ENCODE data around the gene RAPGEF1.
A peak's percentile ranks its signal among the peaks of the same experiment; 100 is the strongest.
"Not testable (repeated sequence)": the region's sequence is repeated elsewhere in the genome, so short reads cannot be mapped to it uniquely, and the experiment has no call there.

Gene RAPGEF1

DNA sequence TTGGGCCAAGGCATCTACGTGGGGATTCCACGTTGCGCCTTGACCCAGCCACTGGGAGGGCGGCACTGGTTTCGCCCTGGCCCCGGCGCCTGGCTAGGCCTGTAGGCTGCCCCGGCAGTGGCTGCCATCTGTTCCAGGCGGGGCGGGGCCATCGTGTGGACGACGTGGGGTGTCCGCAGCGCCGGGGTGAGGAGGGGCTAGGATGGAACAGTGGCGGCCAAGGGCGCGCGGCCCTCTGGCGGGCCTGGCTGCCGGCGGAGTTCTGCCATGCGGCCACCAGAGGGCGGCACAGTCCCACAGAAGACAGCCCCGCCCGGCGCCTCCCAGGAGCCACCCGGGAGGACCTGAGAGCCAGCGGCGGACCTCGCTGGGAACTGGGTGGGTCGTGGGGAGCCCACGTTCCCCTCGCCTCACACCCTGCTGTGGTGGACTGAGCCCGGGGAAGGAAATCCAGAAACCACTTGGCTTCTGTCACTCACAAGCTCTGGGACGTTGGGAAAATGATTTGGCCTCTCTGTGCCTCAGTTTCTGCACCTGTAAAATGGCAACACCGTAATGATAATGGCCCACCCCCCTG, 22.6 kb upstream of the RAPGEF1 start:
- no peaks in the 10 kb centered on the region for H3K36me3 Mint-ChIP-seq
- no peak overlapping the region for H3K4me3 Mint-ChIP-seq
- ATAC-seq (replicated peaks) (peak; percentile 96 to 98), DNase-seq (peak; percentile 67)
- H3K27ac Mint-ChIP-seq, result no peak overlapping the region
- peaks cover 18 to 31% of the 10 kb centered on the region in 2 donors for H3K27me3 Mint-ChIP-seq
- H3K9me3 Mint-ChIP-seq, result no peaks in the 10 kb centered on the region
- peaks cover 6 to 7% of the 10 kb centered on the region in 2 donors for H3K4me1 Mint-ChIP-seq

DNA sequence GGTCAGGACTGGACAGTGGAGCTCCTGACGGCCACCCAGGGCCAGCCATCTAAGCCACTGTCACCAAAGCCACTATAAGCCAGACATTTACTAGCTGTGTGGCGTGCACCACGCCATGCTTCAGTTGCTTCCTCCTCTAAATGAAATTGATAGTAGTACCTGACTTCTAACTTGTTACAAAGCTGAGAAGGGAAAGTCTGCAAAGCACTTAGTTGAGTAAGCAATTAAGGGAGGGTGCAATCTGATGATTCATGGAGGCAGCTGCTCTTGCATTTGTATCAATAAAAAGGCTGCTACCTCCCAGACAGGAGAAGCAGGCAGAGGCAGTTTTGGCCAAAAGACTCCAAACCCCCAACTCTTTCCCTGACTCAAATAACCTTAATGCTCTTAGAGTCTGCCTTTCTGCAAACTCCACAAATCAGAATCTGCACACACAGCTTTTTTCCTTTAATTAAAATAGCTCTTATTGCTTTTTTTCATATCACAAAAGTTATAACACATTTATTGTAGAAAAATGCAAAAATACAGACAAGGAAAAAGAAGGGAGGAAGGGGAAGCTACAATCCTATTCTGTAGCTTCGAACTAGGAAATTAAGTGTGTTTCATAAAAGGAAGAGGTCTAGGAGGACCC, 19.3 kb upstream of the RAPGEF1 start:
- peaks cover 5 to 18% of the 10 kb centered on the region in 2 donors for H3K27me3 Mint-ChIP-seq
- no peak overlapping the region for H3K4me3 Mint-ChIP-seq
- ATAC-seq (replicated peaks), result peak in 1 of 2 donors; percentile 15
- peaks cover 11 to 16% of the 10 kb centered on the region in 2 donors for H3K4me1 Mint-ChIP-seq
- H3K36me3 Mint-ChIP-seq, result no peaks in the 10 kb centered on the region
- no peak for DNase-seq
- no peaks in the 10 kb centered on the region for H3K9me3 Mint-ChIP-seq
- no peak overlapping the region for H3K27ac Mint-ChIP-seq

DNA sequence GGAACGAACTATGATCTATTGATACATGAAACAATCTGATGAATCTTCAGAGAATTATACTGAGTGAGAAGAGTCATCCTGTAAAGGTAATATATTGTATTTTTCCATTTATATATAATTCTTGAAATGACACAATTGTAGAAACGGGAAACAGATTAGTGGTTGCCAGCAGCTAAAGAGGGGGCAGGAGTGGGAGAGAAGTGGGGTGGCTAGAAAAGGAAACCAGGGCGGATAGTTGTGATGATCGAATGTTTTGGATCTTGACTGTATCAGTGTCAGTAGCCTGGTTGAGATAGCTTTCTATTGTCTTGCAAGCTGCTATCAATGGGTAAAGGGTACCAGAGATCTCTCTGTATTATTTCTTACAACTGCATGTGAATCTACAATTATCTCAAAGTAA, 17.7 kb upstream of the RAPGEF1 start:
- no peaks in the 10 kb centered on the region for H3K9me3 Mint-ChIP-seq
- peaks cover 5 to 18% of the 10 kb centered on the region in 2 donors for H3K27me3 Mint-ChIP-seq
- DNase-seq (no peak), ATAC-seq (replicated peaks) (no peak)
- H3K36me3 Mint-ChIP-seq, result no peaks in the 10 kb centered on the region
- H3K27ac Mint-ChIP-seq, result no peak overlapping the region
- peaks cover 8 to 13% of the 10 kb centered on the region in 2 donors for H3K4me1 Mint-ChIP-seq
- H3K4me3 Mint-ChIP-seq, result no peak overlapping the region

DNA sequence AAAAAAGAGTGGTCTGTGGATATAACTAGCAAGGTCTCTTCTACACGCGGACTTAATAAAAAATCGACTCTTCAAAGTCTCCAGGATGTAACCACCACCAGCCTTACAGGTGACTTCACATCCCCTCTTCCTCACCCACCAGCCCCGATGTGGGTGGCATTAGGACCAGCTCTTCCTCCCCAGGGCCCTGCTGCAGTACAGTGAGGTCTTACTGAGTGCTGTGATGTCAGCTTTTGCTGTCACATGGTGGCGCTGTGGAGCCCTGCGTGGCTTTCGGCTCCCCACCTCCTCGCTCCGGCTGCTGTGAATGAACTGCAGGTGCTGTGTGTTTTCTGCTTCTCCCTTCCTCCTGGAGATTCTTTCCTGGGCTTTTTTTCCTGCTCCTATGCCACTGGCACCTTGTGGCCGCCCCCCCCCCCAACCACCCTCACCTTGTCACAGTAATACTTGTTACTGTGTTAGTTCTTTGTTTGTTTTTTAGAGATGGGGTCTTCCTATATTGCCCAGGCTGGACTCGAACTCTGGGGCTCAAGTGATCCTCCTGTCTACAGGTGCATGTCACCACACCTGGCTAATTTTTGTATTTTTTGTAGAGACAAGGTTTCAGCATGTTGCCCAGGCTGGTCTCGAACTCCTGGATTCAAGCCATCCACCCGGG, 15.8 kb upstream of the RAPGEF1 start:
- peak; percentile 72 for DNase-seq
- peaks cover 8% of the 10 kb centered on the region in 2 donors for H3K4me1 Mint-ChIP-seq

DNA sequence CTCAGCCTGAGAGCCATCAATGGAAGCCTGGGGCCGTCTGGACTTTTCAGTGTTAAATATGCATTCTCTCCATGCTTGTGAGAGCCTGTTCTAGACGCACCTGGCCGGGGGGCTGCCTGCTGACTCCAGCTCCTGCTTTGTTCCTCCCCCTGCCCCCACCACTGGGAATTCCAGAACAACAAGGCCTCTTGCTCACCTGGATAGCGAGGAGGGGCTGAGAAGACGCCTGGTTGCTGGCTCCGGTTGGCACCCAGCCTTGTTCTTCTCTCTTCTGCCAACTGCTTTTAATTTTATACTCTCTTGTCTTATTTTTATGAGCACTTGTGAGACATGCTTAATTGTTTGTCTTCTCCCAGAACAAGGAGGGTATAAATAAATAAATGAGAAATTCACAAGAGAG, 15.0 kb upstream of the RAPGEF1 start:
- no peak for ATAC-seq (replicated peaks)

More for the DNA sequence above, 15.8 kb upstream of the RAPGEF1 start:
- H3K4me3 Mint-ChIP-seq, result peak overlapping the region; percentile 3 to 31
- no peak overlapping the region for H3K27ac Mint-ChIP-seq
- H3K27me3 Mint-ChIP-seq, result peaks cover 5 to 18% of the 10 kb centered on the region in 2 donors
- no peaks in the 10 kb centered on the region for H3K9me3 Mint-ChIP-seq
- ATAC-seq (replicated peaks), result peak; percentile 99 to 100
- H3K36me3 Mint-ChIP-seq, result no peaks in the 10 kb centered on the region

DNA sequence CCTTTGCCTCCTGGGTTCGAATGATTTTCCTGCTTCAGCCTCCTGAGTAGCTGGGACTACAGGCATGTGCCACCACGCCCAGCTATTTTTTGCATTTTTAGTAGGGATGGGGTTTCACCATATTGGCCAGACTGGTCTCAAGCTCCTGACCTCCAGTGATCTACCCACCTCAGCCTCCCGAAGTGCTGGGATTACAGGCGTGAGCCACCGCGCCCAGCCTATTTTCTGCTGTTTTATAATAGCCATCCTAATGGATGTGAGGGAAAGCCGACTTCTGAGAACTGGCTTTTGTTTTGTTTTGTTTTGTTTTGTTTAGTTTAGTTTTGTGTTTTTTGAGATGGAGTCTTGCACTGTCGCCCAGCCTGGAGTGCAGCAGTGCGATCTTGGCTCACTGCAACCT, 13.9 kb upstream of the RAPGEF1 start:
- H3K4me1 Mint-ChIP-seq; H3K4me3 Mint-ChIP-seq; ATAC-seq (replicated peaks); H3K27ac Mint-ChIP-seq; DNase-seq; H3K9me3 Mint-ChIP-seq; H3K36me3 Mint-ChIP-seq: not testable (repeated sequence)
- peaks cover 8 to 18% of the 10 kb centered on the region in 2 donors for H3K27me3 Mint-ChIP-seq

More for the DNA sequence above, 15.0 kb upstream of the RAPGEF1 start:
- H3K9me3 Mint-ChIP-seq, result no peaks in the 10 kb centered on the region
- H3K27ac Mint-ChIP-seq, result no peak overlapping the region
- H3K36me3 Mint-ChIP-seq, result no peaks in the 10 kb centered on the region
- H3K4me3 Mint-ChIP-seq, result no peak overlapping the region
- no peak for DNase-seq
- H3K4me1 Mint-ChIP-seq, result peaks cover 8% of the 10 kb centered on the region in 2 donors
- H3K27me3 Mint-ChIP-seq, result peaks cover 8 to 18% of the 10 kb centered on the region in 2 donors

DNA sequence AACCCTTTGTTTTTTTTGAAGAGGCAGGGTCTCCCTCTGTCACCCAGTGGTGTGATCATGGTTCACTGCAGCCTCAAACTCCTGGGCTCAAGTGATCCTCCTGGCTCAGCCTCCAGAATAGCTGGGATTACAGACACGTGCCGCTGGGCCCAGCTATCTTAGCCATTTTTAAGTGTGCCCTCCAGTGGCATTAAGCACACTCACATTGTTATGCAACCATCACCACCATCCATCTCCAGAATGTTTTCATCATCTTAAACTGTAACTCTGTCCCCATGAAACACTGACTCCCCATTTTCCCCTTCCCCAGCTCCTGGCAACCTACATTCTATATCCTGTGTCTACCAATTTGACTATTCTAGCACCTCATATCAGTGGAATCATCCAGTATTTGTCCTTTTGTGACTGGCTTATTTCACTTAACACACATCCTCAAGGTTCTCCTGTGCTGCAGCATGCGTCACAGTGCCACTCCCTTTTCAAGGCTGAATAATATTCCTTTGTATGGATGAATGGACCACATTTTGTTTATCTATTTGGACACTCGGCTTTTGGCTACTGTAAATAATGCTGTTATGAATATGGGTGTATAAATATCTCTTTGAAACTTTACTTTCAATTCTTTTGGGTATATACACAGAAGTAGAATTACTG, 12.5 kb upstream of the RAPGEF1 start:
- H3K4me3 Mint-ChIP-seq, result no peak overlapping the region
- peaks cover 5 to 8% of the 10 kb centered on the region in 2 donors for H3K4me1 Mint-ChIP-seq
- peaks cover 8% of the 10 kb centered on the region in 2 donors for H3K27me3 Mint-ChIP-seq
- ATAC-seq (replicated peaks) (no peak), DNase-seq (no peak)
- H3K27ac Mint-ChIP-seq, result no peak overlapping the region
- H3K36me3 Mint-ChIP-seq, result no peaks in the 10 kb centered on the region
- H3K9me3 Mint-ChIP-seq, result no peaks in the 10 kb centered on the region

DNA sequence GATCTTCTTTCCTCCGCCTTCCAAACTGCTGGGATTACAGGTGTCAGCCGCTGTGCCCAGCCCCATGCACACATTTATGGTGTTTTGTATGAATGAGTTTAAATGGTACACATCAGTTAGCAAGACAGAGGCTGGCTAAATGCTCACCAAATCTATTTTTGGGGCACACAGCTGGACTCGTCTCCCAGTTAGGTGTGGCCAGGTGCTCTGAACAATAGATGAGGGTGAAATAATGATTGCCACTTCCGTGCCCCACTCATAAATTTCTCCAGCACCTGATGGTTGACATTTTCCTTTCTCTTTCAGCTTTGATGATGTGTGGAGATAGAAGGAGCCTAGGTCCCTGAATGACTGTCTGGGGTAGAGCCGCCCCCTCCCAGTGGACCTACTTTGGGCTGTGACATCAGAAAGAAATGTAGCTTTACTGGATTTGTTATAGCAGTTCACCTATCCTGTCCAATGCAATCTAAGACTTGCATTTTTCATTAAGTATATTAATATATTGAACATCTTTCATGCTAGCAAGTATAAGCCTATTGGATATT, 8.6 kb upstream of the RAPGEF1 start:
- no peak for ATAC-seq (replicated peaks)
- Mint-ChIP-seq H3K36me3 (no peaks in the 10 kb centered on the region), H3K4me1 (peaks cover 12 to 15% of the 10 kb centered on the region in 2 donors), H3K9me3 (no peaks in the 10 kb centered on the region), H3K27ac (peak overlapping the region; percentile 25), H3K4me3 (no peak overlapping the region), H3K27me3 (peaks cover 0 to 3% of the 10 kb centered on the region in 2 donors)
- DNase-seq, result no peak

DNA sequence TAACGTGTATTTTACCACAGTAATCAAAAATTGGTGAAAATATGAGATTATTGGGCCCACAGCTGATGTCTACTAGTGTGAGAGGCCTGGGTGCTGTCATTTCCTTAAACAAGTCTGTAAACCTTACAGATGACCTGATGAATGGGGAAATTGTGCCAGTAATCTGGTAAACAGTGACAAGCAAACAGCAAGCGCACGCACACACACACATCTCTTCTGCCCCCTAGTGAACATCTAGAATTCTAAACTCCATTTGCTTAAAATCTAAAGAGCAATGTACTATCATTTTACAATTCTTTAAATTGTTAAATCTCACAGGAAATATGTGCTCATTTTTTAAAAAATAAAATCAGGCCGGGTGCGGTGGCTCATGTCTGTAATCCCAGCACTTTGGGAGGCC, 7.5 kb upstream of the RAPGEF1 start:
- peak; percentile 66 to 72 for ATAC-seq (replicated peaks)
- no peak overlapping the region for H3K4me3 Mint-ChIP-seq
- H3K27me3 Mint-ChIP-seq, result peaks cover 0 to 3% of the 10 kb centered on the region in 2 donors
- H3K9me3 Mint-ChIP-seq, result no peaks in the 10 kb centered on the region
- H3K4me1 Mint-ChIP-seq, result peaks cover 19 to 26% of the 10 kb centered on the region in 2 donors
- DNase-seq, result no peak
- no peak overlapping the region for H3K27ac Mint-ChIP-seq
- no peaks in the 10 kb centered on the region for H3K36me3 Mint-ChIP-seq

DNA sequence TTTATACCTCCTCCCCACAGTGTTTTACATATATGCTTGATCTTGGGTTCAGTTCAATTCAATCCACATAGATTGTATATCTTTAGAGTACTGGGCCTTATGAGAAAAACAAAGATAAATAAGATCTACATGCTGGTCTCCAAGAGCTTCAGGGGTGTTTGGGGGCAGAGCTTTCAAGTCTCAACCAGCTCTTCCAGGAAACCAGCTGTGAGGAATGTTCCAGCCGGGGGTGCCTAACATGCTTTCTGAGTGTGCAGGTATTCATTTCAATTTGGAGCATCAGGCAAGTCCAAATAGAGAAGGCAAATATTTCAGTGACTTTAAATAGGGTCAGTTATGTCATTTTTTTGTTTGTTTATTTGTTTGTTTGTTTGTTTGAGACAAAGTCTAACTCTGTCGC, 5.7 kb upstream of the RAPGEF1 start:
- H3K4me1 Mint-ChIP-seq, result peaks cover 24 to 36% of the 10 kb centered on the region in 2 donors
- no peak for DNase-seq
- H3K27me3 Mint-ChIP-seq, result peaks cover 0 to 3% of the 10 kb centered on the region in 2 donors
- no peak overlapping the region for H3K4me3 Mint-ChIP-seq
- ATAC-seq (replicated peaks), result no peak
- no peak overlapping the region for H3K27ac Mint-ChIP-seq
- no peaks in the 10 kb centered on the region for H3K9me3 Mint-ChIP-seq
- no peaks in the 10 kb centered on the region for H3K36me3 Mint-ChIP-seq

DNA sequence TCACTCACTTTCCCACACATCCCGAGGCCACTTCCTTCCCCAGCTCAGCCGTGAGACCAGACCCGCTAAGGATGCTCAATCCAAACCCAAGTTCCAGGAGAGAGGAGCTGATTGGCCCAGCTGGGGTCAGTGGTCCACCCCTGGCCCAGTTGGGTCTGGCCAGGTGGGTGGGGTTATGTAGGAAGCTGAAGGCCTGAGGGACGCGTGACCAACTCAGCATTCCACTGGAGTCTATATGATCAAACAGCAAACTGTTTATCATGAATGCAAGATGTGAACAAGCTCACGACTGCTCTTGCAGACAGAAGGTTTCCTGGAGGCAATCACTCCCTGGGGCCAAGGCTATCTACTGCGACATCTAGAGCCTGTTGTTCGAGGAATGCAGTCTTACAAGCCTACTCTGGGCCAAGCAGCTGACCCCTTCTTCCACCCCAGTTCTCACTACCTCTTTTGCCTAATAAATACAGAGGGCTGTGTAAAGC, 4.9 kb upstream of the RAPGEF1 start:
- peaks cover 29 to 40% of the 10 kb centered on the region in 2 donors for H3K4me1 Mint-ChIP-seq
- DNase-seq, result no peak
- no peaks in the 10 kb centered on the region for H3K27me3 Mint-ChIP-seq
- no peak overlapping the region for H3K4me3 Mint-ChIP-seq
- peaks cover 0 to 5% of the 10 kb centered on the region in 2 donors for H3K36me3 Mint-ChIP-seq
- no peaks in the 10 kb centered on the region for H3K9me3 Mint-ChIP-seq
- ATAC-seq (replicated peaks), result no peak
- no peak overlapping the region for H3K27ac Mint-ChIP-seq

DNA sequence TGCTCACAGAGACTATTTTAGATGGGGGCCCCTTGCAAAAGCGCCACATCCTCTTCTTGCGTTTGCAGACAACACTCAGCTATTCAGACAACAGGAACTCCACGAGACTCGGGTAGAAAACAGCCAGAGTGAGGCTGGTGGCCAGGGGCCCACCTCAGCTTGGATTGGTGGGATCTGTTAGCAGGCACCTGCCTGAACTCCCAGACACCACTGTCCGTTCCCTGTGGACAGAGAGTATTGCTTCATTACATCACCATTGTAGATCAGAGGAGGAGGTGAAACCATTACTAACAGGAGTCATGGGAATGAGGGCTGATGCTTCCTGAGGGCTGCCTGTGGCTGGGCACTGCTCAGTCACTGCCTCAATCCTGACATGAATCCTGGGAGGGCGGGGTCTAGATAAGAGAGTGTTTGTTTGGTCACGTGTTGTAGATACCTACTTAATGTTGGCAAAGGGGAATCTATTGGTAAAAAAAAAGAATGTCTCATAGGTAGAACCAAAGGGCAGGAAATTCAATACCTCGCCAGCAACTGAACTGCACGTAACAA, 4.4 kb upstream of the RAPGEF1 start:
- Mint-ChIP-seq H3K27ac (peak overlapping the region; percentile 84), H3K4me1 (peaks cover 29 to 40% of the 10 kb centered on the region in 2 donors), H3K36me3 (peaks cover under 1 to 5% of the 10 kb centered on the region in 2 donors), H3K9me3 (no peaks in the 10 kb centered on the region), H3K4me3 (peak overlapping the region; percentile 5 to 44), H3K27me3 (no peaks in the 10 kb centered on the region)
- DNase-seq (no peak), ATAC-seq (replicated peaks) (peak; percentile 26 to 54)

DNA sequence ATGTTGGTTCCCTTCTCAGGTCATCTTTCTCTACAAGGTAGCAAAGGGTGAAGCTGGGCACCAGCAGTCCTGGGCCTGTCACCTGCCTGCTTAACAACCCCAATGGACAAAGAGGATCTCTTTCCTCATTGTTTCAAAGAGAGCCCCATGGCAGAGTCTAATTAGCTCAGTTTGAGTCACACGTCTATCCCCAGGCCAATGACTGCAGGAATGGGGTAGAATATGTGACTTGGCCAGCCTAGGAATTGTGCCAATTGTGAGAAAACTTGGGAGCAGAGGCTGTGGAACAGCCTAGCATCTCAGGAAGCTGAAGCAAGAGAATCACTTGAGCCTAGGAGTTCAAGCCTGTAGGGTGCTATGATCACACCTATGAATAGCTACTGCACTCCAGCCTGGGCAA, 3.6 kb upstream of the RAPGEF1 start:
- no peak for DNase-seq
- ATAC-seq (replicated peaks), result no peak
- Mint-ChIP-seq H3K9me3 (no peaks in the 10 kb centered on the region), H3K27ac (peak overlapping the region; percentile 60), H3K36me3 (peaks cover 8 to 13% of the 10 kb centered on the region in 2 donors), H3K27me3 (no peaks in the 10 kb centered on the region), H3K4me1 (peaks cover 31 to 46% of the 10 kb centered on the region in 2 donors), H3K4me3 (no peak overlapping the region)

DNA sequence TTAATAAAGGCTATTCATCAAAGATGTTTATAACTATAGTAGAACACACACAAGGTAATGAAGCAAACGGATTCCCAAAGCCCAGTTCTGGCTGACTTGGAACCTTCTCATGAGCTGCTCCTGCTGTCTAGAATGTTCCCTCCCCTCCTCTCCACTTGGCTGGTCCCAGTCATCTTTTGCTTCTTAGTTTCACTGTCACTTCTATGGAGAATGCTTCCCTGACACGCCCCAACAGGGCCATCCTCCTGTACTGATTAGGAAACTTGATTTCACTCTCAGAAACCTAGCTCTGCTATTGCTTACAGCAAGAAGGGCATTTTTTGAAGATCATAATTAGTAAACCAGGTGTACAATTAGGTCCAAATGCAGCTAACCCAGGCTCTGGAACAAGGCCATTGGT, 3.2 kb upstream of the RAPGEF1 start:
- H3K4me1 Mint-ChIP-seq, result peaks cover 31 to 47% of the 10 kb centered on the region in 2 donors
- DNase-seq (no peak), ATAC-seq (replicated peaks) (no peak)
- peaks cover 12 to 15% of the 10 kb centered on the region in 2 donors for H3K36me3 Mint-ChIP-seq
- peak overlapping the region; percentile 42 for H3K27ac Mint-ChIP-seq
- H3K9me3 Mint-ChIP-seq, result no peaks in the 10 kb centered on the region
- no peaks in the 10 kb centered on the region for H3K27me3 Mint-ChIP-seq
- H3K4me3 Mint-ChIP-seq, result no peak overlapping the region

Measured in stimulated activated naive B cell treated with anti-CD40 and anti-IgM and Interleukin-4, amounts not matched to agents 10 μg/mL and 1 μg/mL and 100 μg/mL, for 72 hours (primary cell).